Measurements from ENCODE around the gene ELFN2. TPM values are rescaled to one million over a fixed set of nuclear protein-coding genes. Genes with fewer than 3 reads are reported as not detected.

Gene ELFN2
- total RNA-seq, 4 donors from 2014 or later = 0.30 to 0.76 TPM; not detected in 2

- no peak overlapping the region for H3K27ac ChIP-seq
- DNase-seq = no peak
- H3K4me1 ChIP-seq = no peaks in the 10 kb centered on the region
- H3K4me3 ChIP-seq = no peak overlapping the region
- H3K27me3 ChIP-seq = no peaks in the 10 kb centered on the region
- intact Hi-C loops (cut with DNase I; ENCODE audit: low total_unique reads) = no loop called here
- H3K9me3 ChIP-seq = no peaks in the 10 kb centered on the region
- no peaks in the 10 kb centered on the region for H3K36me3 ChIP-seq
- TF ChIP-seq, protein P1, sequence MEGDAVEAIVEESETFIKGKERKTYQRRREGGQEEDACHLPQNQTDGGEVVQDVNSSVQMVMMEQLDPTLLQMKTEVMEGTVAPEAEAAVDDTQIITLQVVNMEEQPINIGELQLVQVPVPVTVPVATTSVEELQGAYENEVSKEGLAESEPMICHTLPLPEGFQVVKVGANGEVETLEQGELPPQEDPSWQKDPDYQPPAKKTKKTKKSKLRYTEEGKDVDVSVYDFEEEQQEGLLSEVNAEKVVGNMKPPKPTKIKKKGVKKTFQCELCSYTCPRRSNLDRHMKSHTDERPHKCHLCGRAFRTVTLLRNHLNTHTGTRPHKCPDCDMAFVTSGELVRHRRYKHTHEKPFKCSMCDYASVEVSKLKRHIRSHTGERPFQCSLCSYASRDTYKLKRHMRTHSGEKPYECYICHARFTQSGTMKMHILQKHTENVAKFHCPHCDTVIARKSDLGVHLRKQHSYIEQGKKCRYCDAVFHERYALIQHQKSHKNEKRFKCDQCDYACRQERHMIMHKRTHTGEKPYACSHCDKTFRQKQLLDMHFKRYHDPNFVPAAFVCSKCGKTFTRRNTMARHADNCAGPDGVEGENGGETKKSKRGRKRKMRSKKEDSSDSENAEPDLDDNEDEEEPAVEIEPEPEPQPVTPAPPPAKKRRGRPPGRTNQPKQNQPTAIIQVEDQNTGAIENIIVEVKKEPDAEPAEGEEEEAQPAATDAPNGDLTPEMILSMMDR (IDR thresholded peaks at IDR 0.05) = no peak
- no peak for TF ChIP-seq POLR2A (IDR thresholded peaks at IDR 0.05)
Observed at GRCh38 chr22:37409459-37410050, 17.7 kb downstream of the ELFN2 start.

- DNase-seq = no peak
- no peaks in the 10 kb centered on the region for H3K27me3 ChIP-seq
- no peak for TF ChIP-seq POLR2A (IDR thresholded peaks at IDR 0.05)
- TF ChIP-seq, protein P1 (IDR thresholded peaks at IDR 0.05) = no peak
- H3K4me1 ChIP-seq = no peaks in the 10 kb centered on the region
- H3K4me3 ChIP-seq = no peak overlapping the region
- intact Hi-C loops (cut with DNase I; ENCODE audit: low total_unique reads) = no loop called here
- H3K27ac ChIP-seq = no peak overlapping the region
- no peaks in the 10 kb centered on the region for H3K9me3 ChIP-seq
- no peaks in the 10 kb centered on the region for H3K36me3 ChIP-seq
Observed at GRCh38 chr22:37409031-37409430, 18.2 kb downstream of the ELFN2 start.

- Histone ChIP-seq H3K9me3 (no peaks in the 10 kb centered on the region), H3K36me3 (no peaks in the 10 kb centered on the region), H3K4me1 (no peaks in the 10 kb centered on the region), H3K27me3 (no peaks in the 10 kb centered on the region), H3K27ac (no peak overlapping the region), H3K4me3 (no peak overlapping the region)
- intact Hi-C loops (cut with DNase I; ENCODE audit: low total_unique reads) = no loop called here
- no peak for DNase-seq
- TF ChIP-seq, protein P1 (IDR thresholded peaks at IDR 0.05) = no peak
- no peak for TF ChIP-seq POLR2A (IDR thresholded peaks at IDR 0.05)
Observed at GRCh38 chr22:37407856-37408255, 19.4 kb downstream of the ELFN2 start.

- H3K36me3 ChIP-seq = no peaks in the 10 kb centered on the region
- no peaks in the 10 kb centered on the region for H3K4me1 ChIP-seq
- H3K4me3 ChIP-seq = no peak overlapping the region
- H3K27me3 ChIP-seq = no peaks in the 10 kb centered on the region
- no peaks in the 10 kb centered on the region for H3K9me3 ChIP-seq
- intact Hi-C loops (cut with DNase I; ENCODE audit: low total_unique reads) = no loop called here
- DNase-seq = no peak
- H3K27ac ChIP-seq = no peak overlapping the region
- TF ChIP-seq, protein P1 (IDR thresholded peaks at IDR 0.05) = no peak
- no peak for TF ChIP-seq POLR2A (IDR thresholded peaks at IDR 0.05)
Observed at GRCh38 chr22:37406441-37407235, 20.6 kb downstream of the ELFN2 start.

DNA sequence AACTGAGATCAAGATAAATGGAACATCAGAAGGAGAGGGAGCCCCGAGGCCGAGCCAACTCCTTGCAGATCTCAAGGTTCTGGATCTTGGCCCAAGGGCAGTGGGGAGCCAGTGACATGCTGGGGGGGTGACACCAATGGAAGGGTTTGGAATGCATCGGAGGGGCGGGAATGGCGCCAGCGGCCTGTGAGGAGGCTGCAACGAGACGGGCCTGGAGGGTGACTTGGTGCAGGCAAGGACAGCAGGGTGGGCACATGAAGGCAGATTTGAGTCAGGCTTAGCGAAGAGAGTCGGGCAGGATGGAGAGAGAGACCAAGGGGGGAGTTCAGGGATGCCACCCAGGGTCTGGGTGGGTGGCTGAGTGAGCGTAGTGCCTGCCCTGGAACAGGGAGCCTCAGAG is 23.2 kb downstream of the ELFN2 start:
- DNase-seq = no peak
- Histone ChIP-seq H3K27ac (no peak overlapping the region), H3K36me3 (no peaks in the 10 kb centered on the region), H3K4me1 (no peaks in the 10 kb centered on the region), H3K4me3 (no peak overlapping the region), H3K9me3 (no peaks in the 10 kb centered on the region), H3K27me3 (no peaks in the 10 kb centered on the region)
- TF ChIP-seq POLR2A (IDR thresholded peaks at IDR 0.05) = no peak
- TF ChIP-seq, protein P1 (IDR thresholded peaks at IDR 0.05) = no peak
- intact Hi-C loops (cut with DNase I; ENCODE audit: low total_unique reads) = no loop called here
